H1 (cell line): Measurements from ENCODE around the gene FAM50A. TPM values are rescaled to one million over a fixed set of nuclear protein-coding genes. Genes with fewer than 3 reads are reported as not detected.

Experiments used
- CTCF ChIA-PET: fragments of 300-600 bp; sonication (Branson Sonifier 250); formaldehyde crosslinking; loops from one replicate; lab custom pipeline; 2021; ENCODE audit not compliant: partially characterized antibody; lab: Charles Lee
- POLR2A ChIA-PET: fragments of 300-600 bp; sonication (Branson Sonifier 250); formaldehyde crosslinking; loops from one replicate; lab custom pipeline; 2021; ENCODE audit warnings: inconsistent platforms; ENCODE audit not compliant: partially characterized antibody; lab: Charles Lee
- DNase-seq, 2 experiments: peaks; one replicate each; pipeline versions ENCODE4 v3.0.0 to v3.0.0-alpha.2; 2010 to 2022; ENCODE audit warnings: low spot score in 2 of 2, low read depth in 1 of 2, mixed read lengths in 1 of 2
- FAIRE-seq: peaks from 2 replicates; lab custom pipeline; 2011; peaks lifted over from hg19 to GRCh38; lab: Jason Lieb, UNC
- H2AFZ ChIP-seq: 2 replicates; pipeline ENCODE4 v1.8.1; 2012; ENCODE audit warnings: low read length, inconsistent platforms
- H2AK5ac ChIP-seq: 2 replicates; pipeline ENCODE4 v1.6.1; 2013; ENCODE audit warnings: low read depth, low read length
- H2BK120ac ChIP-seq: replicated peaks from 2 replicates; pipeline ENCODE3; 2013; ENCODE audit warnings: low read depth, low read length, inconsistent platforms
- H2BK12ac ChIP-seq: 2 replicates; pipeline ENCODE4 v1.6.1; 2013; ENCODE audit warnings: low read depth, low read length
- H2BK15ac ChIP-seq: 2 replicates; pipeline ENCODE4 v1.6.1; 2013; ENCODE audit warnings: low read length
- H2BK20ac ChIP-seq: 2 replicates; pipeline ENCODE4 v1.6.1; 2013; ENCODE audit warnings: low read length
- H2BK5ac ChIP-seq: 2 replicates; pipeline ENCODE4 v1.6.1; 2013; ENCODE audit warnings: low read depth, low read length
- H3K14ac ChIP-seq: 2 replicates; pipeline ENCODE4 v1.6.1; 2013; ENCODE audit warnings: inconsistent platforms; ENCODE audit not compliant: insufficient read length
- H3K18ac ChIP-seq: 2 replicates; pipeline ENCODE4 v1.6.1; 2013; ENCODE audit warnings: low read length; ENCODE audit errors: extremely low read depth
- H3K23ac ChIP-seq: 2 replicates; pipeline ENCODE4 v1.6.1; 2013; ENCODE audit warnings: inconsistent platforms; ENCODE audit not compliant: insufficient read length
- H3K23me2 ChIP-seq: 2 replicates; pipeline ENCODE4 v1.6.1; 2013; ENCODE audit warnings: low read depth, low read length
- H3K27ac ChIP-seq: 2 replicates; pipeline ENCODE4 v1.6.1; 2011; ENCODE audit warnings: low read depth, low read length, inconsistent platforms
- H3K27me3 ChIP-seq, 4 experiments: replicated peaks in 1 of 4; 1 replicate in 1 of 4; 2 replicates in 3 of 4; pipeline versions ENCODE4 v1.6.1 to v1.8.1; 2011 to 2013; ENCODE audit warnings: low read length in 3 of 4, mild to moderate bottlenecking in 3 of 4, inconsistent platforms in 2 of 4, mixed read lengths in 2 of 4, moderate library complexity in 1 of 4; ENCODE audit not compliant: control insufficient read depth in 3 of 4, insufficient read depth in 3 of 4; ENCODE audit errors: extremely low read depth in 1 of 4
- H3K36me3 ChIP-seq, 4 experiments: 2 replicates each; pipeline versions ENCODE4 v1.6.1 to v1.8.1; 2011 to 2013; ENCODE audit warnings: mild to moderate bottlenecking in 4 of 4, low read length in 3 of 4, moderate library complexity in 2 of 4, control low read depth in 1 of 4, inconsistent platforms in 1 of 4; ENCODE audit not compliant: insufficient read depth in 4 of 4, control insufficient read depth in 2 of 4
- H3K4ac ChIP-seq: replicated peaks from 2 replicates; pipeline ENCODE3; 2013; ENCODE audit warnings: low read length, low read depth, mixed read lengths, inconsistent platforms; ENCODE audit not compliant: insufficient read length
- H3K4me1 ChIP-seq, 4 experiments: replicated peaks in 1 of 4; 1 replicate in 1 of 4; 2 replicates in 3 of 4; pipeline versions ENCODE4 v1.6.1 to v1.8.1; 2011 to 2013; ENCODE audit warnings: low read length in 3 of 4, inconsistent platforms in 2 of 4, mixed read lengths in 1 of 4; ENCODE audit not compliant: insufficient read depth in 4 of 4, control insufficient read depth in 3 of 4
- H3K4me2 ChIP-seq, 2 experiments: 2 replicates each; pipeline versions ENCODE4 v1.6.1 to v1.8.1; 2011 to 2013; ENCODE audit warnings: low read depth in 2 of 2, low read length in 2 of 2, control low read depth in 1 of 2, inconsistent platforms in 1 of 2, mild to moderate bottlenecking in 1 of 2; ENCODE audit not compliant: insufficient read depth in 1 of 2
- H3K4me3 ChIP-seq, 4 experiments: fragments of 200-600, 300-600 bp in 1 of 4; sonication (generic), shearing (Covaris generic), sonication (Bioruptor Twin) in 1 of 4; 2 replicates each; pipeline versions ENCODE4 v1.5.1 to v1.8.1; 2011 to 2016; ENCODE audit warnings: low read length in 4 of 4, low read depth in 3 of 4, control low read depth in 2 of 4, inconsistent platforms in 2 of 4, mild to moderate bottlenecking in 2 of 4, mixed read lengths in 1 of 4, moderate library complexity in 1 of 4; ENCODE audit not compliant: insufficient read depth in 2 of 4; ENCODE audit errors: extremely low read depth in 1 of 4
- H3K56ac ChIP-seq: replicated peaks from 2 replicates; pipeline ENCODE3; 2013; ENCODE audit warnings: low read depth, mild to moderate bottlenecking, mixed read lengths, low read length, inconsistent platforms; ENCODE audit not compliant: insufficient read length
- H3K79me1 ChIP-seq: 2 replicates; pipeline ENCODE4 v1.6.1; 2013; ENCODE audit warnings: low read depth, low read length, control low read depth
- H3K79me2 ChIP-seq, 2 experiments: 2 replicates each; pipeline versions ENCODE4 v1.6.1 to v1.8.1; 2012 to 2013; ENCODE audit warnings: low read length in 2 of 2, mild to moderate bottlenecking in 2 of 2, inconsistent platforms in 1 of 2; ENCODE audit not compliant: insufficient read depth in 2 of 2, control insufficient read depth in 1 of 2
- H3K9ac ChIP-seq, 4 experiments: replicated peaks in 1 of 4; 1 replicate in 1 of 4; 2 replicates in 3 of 4; pipeline versions ENCODE4 v1.6.1 to v1.8.1; 2011 to 2013; ENCODE audit warnings: low read depth in 3 of 4, low read length in 3 of 4, control low read depth in 2 of 4, mild to moderate bottlenecking in 2 of 4, moderate library complexity in 2 of 4, inconsistent platforms in 1 of 4; ENCODE audit errors: extremely low read depth in 1 of 4
- H3K9me3 ChIP-seq, 2 experiments: 2 replicates each; pipeline versions ENCODE4 v1.6.1 to v1.8.1; 2012 to 2013; ENCODE audit warnings: mild to moderate bottlenecking in 2 of 2, moderate library complexity in 2 of 2, control low read depth in 1 of 2, inconsistent platforms in 1 of 2, low read depth in 1 of 2, low read length in 1 of 2, mixed read lengths in 1 of 2; ENCODE audit not compliant: insufficient read depth in 2 of 2
- H4K20me1 ChIP-seq, 2 experiments: replicated peaks in 1 of 2; 2 replicates each; pipeline versions ENCODE3 to v1.8.1; 2011 to 2013; ENCODE audit warnings: inconsistent platforms in 2 of 2, low read length in 2 of 2, mild to moderate bottlenecking in 1 of 2; ENCODE audit not compliant: insufficient read depth in 2 of 2, control insufficient read depth in 1 of 2
- H4K5ac ChIP-seq: 2 replicates; pipeline ENCODE4 v1.6.1; 2013; ENCODE audit warnings: low read length, low read depth, mixed read lengths, inconsistent platforms; ENCODE audit not compliant: insufficient read length
- H4K8ac ChIP-seq: 2 replicates; pipeline ENCODE4 v1.8.0; 2013; ENCODE audit warnings: mild to moderate bottlenecking, moderate library complexity, low read length, inconsistent platforms; ENCODE audit not compliant: insufficient read depth; ENCODE audit errors: extremely low read depth
- H4K91ac ChIP-seq: replicated peaks from 2 replicates; pipeline ENCODE3; 2013; ENCODE audit warnings: low read length, mixed read lengths, inconsistent platforms; ENCODE audit not compliant: insufficient read length
- BRCA1 ChIP-seq: IDR thresholded peaks from 2 replicates; pipeline ENCODE4 v1.6.1; 2012; ENCODE audit warnings: low read depth, low read length, improper control_type of control experiment
- CREB1 ChIP-seq: IDR thresholded peaks from 2 replicates; pipeline ENCODE4 v1.6.1; 2012; ENCODE audit warnings: inconsistent platforms
- CTCF ChIP-seq, 3 experiments: IDR thresholded peaks; 1 replicate in 2 of 3; 2 replicates in 1 of 3; pipeline versions ENCODE4 v1.5.1 to v1.6.1; 2011; ENCODE audit warnings: low read length in 3 of 3, mild to moderate bottlenecking in 3 of 3, inconsistent platforms in 2 of 3, low read depth in 1 of 3, moderate library complexity in 1 of 3; ENCODE audit not compliant: insufficient read depth in 1 of 3; ENCODE audit errors: control extremely low read depth in 1 of 3
- EZH2 ChIP-seq: fragments of 200-600 bp; sonication (generic); IDR thresholded peaks from 2 replicates; pipeline ENCODE4 v1.7.1; 2012; ENCODE audit warnings: low read depth, mild to moderate bottlenecking, moderate library complexity, low read length, inconsistent platforms; ENCODE audit not compliant: severe bottlenecking
- HDAC2 ChIP-seq, 2 experiments: fragments of 300-600 bp in 1 of 2; sonication (generic) in 1 of 2; IDR thresholded peaks; 2 replicates each; pipeline ENCODE4 v1.6.1; 2011 to 2012; ENCODE audit warnings: low read depth in 2 of 2, low read length in 2 of 2, mild to moderate bottlenecking in 2 of 2, moderate library complexity in 2 of 2, borderline replicate concordance in 1 of 2, inconsistent platforms in 1 of 2
- PHF8 ChIP-seq: fragments of 200-600 bp; sonication (generic); conservative IDR thresholded peaks from 2 replicates; pipeline ENCODE4 v1.7.1; 2012; ENCODE audit warnings: low read depth, mild to moderate bottlenecking, inconsistent platforms, low read length, moderate library complexity
- SRF ChIP-seq: IDR thresholded peaks from 2 replicates; pipeline ENCODE4 v1.6.1; 2011; ENCODE audit warnings: mild to moderate bottlenecking, low read depth, low read length, moderate library complexity
- SUZ12 ChIP-seq: fragments of 200-600 bp; sonication (generic); IDR thresholded peaks from 2 replicates; pipeline ENCODE4 v1.6.1; 2012; ENCODE audit warnings: mild to moderate bottlenecking, inconsistent platforms, low read length, moderate library complexity, mixed read lengths
- whole genome bisulfite sequencing, 2 experiments: shearing (Covaris generic) in 1 of 2; methylation state at CpG; one replicate each; pipeline versions ENCODE4 v1.1.6 to v1.1.7; 2013 to 2015; ENCODE audit warnings: low lambda C conversion rate in 2 of 2, mixed read lengths in 2 of 2, inconsistent platforms in 1 of 2, low coverage in 1 of 2, missing lambda C conversion rate in 1 of 2; ENCODE audit not compliant: insufficient replicate concordance in 2 of 2, insufficient coverage in 1 of 2, insufficient read length in 1 of 2; ENCODE audit errors: extremely low coverage in 1 of 2, missing lambda C conversion rate in 1 of 2; 5-methylcytosine and 5-hydroxymethylcytosine counted together
- polyA plus RNA-seq, 7 experiments: library from polyadenylated mRNA; depleted of rRNA in 3 of 7; stranded (reverse) in 5 of 7; unstranded in 2 of 7; fragments of >200 nt in 5 of 7; fragments of 200-250 nt in 2 of 7; gene quantifications; 1 replicate in 5 of 7; 2 replicates in 1 of 7; 4 replicates in 1 of 7; pipeline versions ENCODE4 v1.2.1 to v1.2.3, GENCODE V29; 2011 to 2013; ENCODE audit warnings: missing spikeins in 2 of 7, mixed read lengths in 2 of 7
- total RNA-seq: library from RNA; stranded (reverse); fragmentation: NEBNext Ultra II Directional; extraction: Animal tissue kit (Norgen Biotek cat#: 25700); gene quantifications from 2 replicates; pipeline ENCODE4 v1.2.1, GENCODE V29; 2021

The FAM50A gene
- total and polyA plus RNA-seq, 2 of the 8 experiments (the other 6 are each of a cell fraction or from before 2014, with no cell fraction given) = 30.7 to 48.7 TPM

GRCh38 chrX:154458116-154458953 is 14.4 kb downstream of the FAM50A start, which contains the start of gene PLXNA3:
Gene PLXNA3, plus strand, starts transcription at chrX:154458281. Its CDS starts 1,903 bp downstream, at chrX:154460184.
- Histone ChIP-seq H3K4me2 (peak within 1 kb of the TSS; percentile 71 to 77), H3K56ac (no peak within 1 kb of the TSS), H3K27me3 (peaks cover 0 to 3% (median 0%) of the 10 kb centered on the region in 4 experiments; a peak in 1 of 7 replicates), H3K23me2 (no peaks in the 10 kb centered on the region; the same call in 1 of the 2 replicates), H2AFZ (no peak within 1 kb of the TSS), H2BK120ac (no peak within 1 kb of the TSS), H3K79me1 (no peaks in the 10 kb centered on the region), H3K18ac (no peak within 1 kb of the TSS; the same call in 1 of the 2 replicates), H2BK20ac (no peak within 1 kb of the TSS), H3K9ac (peak within 1 kb of the TSS in 3 of 4 experiments; percentile 13 to 69 (median 43)), H4K8ac (peak within 1 kb of the TSS; percentile 79; the same call in 1 of the 2 replicates), H3K36me3 (peaks cover 0 to 4% (median 0%) of the 10 kb centered on the region in 4 experiments; a peak in 4 of 8 replicates), H3K27ac (no peak within 1 kb of the TSS), H3K4me1 (peaks cover 0 to 2% (median 0%) of the 10 kb centered on the region in 4 experiments; a peak in 2 of 7 replicates), H3K4ac (no peak within 1 kb of the TSS), H2AK5ac (no peak within 1 kb of the TSS), H2BK12ac (no peak within 1 kb of the TSS), H4K91ac (no peak within 1 kb of the TSS), H4K5ac (no peak within 1 kb of the TSS), H3K14ac (no peak within 1 kb of the TSS), H4K20me1 (no peaks in the 10 kb centered on the region), H2BK15ac (no peak within 1 kb of the TSS), H3K23ac (no peak within 1 kb of the TSS), H3K79me2 (no peaks in the 10 kb centered on the region), H3K4me3 (peak within 1 kb of the TSS; percentile 47 to 71 (median 58)), H3K9me3 (no peaks in the 10 kb centered on the region), H2BK5ac (no peak within 1 kb of the TSS)
- POLR2A ChIA-PET = interaction anchor here (0.8 to 2.8 kb wide), 13 partner anchors 9 to 87 kb away, joined by 3 to 14 read pairs (median 4); partner anchors contain the start of genes RPL10 and UBL4A
- FAIRE-seq (no peak), DNase-seq (peak in 1 of 2 experiments; percentile 62)
- CTCF ChIA-PET = interaction anchor here (1.3 to 2.3 kb wide), 2 partner anchors 14 to 26 kb away, joined by 3 to 11 read pairs; no protein-coding TSS in a partner anchor
- 12% methylated on average over 3 of the region's 88 CpGs; no CpG with 5 or more reads in 1 of the 2 experiments for WGBS, 2 experiments
- no peak for TF ChIP-seq HDAC2 (IDR thresholded peaks at IDR 0.05; ENCODE audit: borderline replicate concordance in 1 of 2, low read depth in 2 of 2, low read length in 2 of 2)
- no peak for TF ChIP-seq SRF
- no peak for TF ChIP-seq SUZ12
- TF ChIP-seq CREB1 = no peak
- TF ChIP-seq CTCF (IDR thresholded peaks at IDR 0.05; ENCODE audit: control extremely low read depth in 1 of 3, insufficient read depth in 1 of 3, low read depth in 1 of 3, low read length in 3 of 3) = no peak
- peak; percentile 66 for TF ChIP-seq PHF8
- TF ChIP-seq EZH2 = no peak
- TF ChIP-seq BRCA1 = no peak
